GM19468 (cell line): ENCODE data around the gene TNFSF13.

ENCODE experiments used
- ATAC-seq: cut with Tn5 transposase; IDR thresholded peaks from one replicate; pipeline ENCODE4 v1.9.1; 2021; ENCODE audit warnings: mild to moderate bottlenecking, moderate library complexity, moderate number of reproducible peaks; ENCODE audit not compliant: unreplicated experiment; ENCODE audit errors: extremely low read depth

Gene TNFSF13

DNA sequence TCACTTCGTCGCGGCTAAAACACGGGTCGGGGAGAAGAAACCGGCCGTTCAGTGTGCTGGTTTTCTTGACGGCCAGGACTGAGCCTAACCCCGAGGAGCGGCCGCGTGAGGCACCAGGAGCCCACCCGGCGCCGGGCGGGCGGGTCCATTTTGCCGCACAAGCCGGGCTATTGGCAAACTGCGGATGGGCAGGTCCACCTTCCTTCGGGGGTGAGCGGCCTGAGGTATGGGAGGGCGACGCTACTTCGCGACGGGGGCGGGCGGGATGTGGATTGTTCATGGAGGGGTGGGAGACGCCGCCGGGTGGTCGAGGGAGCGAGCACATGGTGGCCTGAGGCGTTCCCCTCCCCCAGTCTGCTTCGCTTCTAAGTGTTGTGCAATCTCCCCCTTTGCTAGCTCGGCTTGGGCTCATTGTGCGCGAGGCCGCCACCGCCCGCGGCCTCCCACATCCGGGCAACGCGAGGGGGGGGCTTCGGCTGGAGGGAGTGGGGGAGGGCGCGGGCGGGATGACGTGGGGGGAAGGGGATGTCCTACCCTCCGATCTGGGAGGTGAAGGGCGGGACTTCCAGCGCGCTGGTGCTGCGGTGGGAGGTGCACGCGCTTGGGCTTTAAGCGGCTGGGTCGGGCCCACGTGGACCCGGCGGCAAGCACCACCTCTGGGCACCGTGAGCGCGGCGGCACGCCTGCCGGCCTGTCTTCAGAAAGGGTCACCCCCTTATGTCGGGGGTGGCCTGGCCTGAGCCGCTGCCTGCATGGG is 15.0 kb downstream of the TNFSF13 start:
- ATAC-seq, result no peak

DNA sequence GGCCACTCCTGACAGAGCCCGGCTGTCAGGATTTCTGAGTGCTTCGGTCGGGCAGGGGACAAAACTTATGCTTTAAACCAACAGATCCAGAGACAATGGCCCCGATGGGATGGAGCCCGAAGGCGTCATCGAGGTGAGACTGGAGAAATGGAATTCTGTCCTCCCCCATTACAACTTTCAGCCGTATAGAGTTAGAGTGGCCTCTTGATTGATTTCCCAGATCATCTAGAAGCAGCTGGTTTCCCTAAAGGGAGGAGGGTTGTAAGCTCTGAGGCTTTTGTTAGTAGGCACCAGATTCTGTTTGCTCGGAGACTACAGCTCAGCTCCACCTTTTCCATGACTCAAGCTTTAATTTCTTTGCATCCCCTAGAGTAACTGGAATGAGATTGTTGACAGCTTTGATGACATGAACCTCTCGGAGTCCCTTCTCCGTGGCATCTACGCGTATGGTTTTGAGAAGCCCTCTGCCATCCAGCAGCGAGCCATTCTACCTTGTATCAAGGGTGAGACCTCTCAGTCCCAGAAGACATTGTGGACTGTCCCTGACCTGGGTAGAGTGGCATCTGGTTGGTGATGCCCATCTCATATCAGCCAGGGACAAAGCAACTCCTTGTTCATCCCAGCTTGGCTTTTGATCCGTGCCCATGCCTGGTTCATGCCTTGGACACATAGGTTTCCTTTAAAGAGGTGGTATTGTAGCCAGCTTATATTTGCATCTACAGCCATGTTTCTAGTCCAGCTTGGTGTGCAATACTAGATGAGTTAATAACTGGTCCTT is 15.8 kb downstream of the TNFSF13 start:
- ATAC-seq, result no peak

DNA sequence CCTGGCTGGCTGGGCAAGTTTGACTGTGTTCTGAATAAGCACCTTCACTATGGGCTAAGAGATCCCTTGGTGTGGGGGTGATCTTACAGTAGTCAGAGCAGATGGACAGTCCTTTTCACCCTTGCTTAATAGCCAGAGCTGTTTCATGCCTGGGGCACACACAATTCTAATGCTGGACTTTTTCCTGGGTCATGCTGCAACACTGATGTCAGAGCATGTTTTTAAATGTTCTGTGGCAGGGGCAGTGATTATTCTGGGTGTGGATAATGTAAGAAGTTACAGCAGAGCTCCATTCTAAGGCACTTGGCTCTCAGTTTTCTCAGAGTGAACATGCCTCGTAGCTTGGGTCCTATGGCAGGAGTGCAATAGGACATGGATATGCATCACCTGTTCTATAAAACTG is 16.9 kb downstream of the TNFSF13 start:
- ATAC-seq, result no peak

DNA sequence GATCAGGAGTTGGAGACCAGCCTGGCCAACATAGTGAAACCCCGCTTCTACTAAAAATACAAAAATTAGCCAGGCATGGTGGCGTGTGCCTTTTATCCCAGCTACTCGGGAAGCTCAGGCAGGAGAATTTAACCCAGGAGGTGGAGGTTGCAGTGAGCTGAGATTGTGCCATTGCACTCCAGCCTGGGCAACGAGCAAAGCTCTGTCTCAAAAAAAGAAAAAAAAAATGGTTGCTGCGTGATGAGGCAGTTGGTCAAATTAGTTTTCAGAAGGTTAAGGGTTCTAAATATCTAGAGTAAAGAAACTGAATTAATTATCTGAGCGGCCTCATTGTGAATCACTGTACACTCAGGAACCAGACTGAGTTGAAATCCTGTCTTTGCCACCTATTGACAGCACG is 17.4 kb downstream of the TNFSF13 start:
- no peak for ATAC-seq

DNA sequence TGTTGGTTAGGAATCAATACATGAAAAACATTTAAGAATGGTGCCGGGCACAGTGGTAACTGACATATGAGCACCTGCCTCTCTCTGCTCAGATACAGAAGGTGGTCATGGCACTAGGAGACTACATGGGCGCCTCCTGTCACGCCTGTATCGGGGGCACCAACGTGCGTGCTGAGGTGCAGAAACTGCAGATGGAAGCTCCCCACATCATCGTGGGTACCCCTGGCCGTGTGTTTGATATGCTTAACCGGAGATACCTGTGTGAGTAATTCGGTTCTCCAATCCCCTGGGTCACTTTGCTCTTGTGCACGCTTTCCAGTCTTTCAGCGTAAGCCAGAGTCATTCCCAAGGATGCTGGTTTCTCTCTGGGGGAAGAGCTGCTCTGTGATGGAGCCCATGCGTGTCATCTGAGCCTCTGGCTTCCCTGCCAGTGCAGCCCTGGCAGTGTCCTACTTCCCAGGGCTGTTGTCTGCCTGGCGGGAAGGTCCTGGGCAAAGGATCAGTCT is 17.9 kb downstream of the TNFSF13 start:
- no peak for ATAC-seq

DNA sequence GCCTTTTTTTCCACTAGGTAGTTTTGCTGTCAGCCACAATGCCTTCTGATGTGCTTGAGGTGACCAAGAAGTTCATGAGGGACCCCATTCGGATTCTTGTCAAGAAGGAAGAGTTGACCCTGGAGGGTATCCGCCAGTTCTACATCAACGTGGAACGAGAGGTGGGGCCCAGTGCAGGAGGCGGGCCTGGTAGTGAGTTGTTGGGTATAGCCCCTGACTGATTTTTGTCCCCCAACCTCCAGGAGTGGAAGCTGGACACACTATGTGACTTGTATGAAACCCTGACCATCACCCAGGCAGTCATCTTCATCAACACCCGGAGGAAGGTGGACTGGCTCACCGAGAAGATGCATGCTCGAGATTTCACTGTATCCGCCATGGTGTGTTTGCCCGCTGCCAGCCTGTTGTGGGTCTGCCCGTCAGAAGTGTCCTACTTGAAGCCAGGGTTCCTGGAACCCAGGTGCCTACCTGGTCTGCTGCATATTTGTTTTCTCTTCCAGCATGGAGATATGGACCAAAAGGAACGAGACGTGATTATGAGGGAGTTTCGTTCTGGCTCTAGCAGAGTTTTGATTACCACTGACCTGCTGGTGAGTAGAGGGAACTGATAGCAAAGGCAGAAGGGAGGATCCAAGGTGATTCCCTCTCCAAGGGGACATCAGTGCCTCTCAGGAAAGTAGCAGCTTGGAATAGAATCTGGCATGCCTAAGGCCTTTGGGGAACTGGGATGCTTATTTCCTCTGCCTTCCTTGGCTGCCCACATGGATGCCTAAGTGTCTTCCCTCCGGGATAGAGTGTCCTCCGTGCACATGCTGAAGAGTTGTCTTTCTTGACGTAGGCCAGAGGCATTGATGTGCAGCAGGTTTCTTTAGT is 19.0 kb downstream of the TNFSF13 start:
- ATAC-seq, result no peak

DNA sequence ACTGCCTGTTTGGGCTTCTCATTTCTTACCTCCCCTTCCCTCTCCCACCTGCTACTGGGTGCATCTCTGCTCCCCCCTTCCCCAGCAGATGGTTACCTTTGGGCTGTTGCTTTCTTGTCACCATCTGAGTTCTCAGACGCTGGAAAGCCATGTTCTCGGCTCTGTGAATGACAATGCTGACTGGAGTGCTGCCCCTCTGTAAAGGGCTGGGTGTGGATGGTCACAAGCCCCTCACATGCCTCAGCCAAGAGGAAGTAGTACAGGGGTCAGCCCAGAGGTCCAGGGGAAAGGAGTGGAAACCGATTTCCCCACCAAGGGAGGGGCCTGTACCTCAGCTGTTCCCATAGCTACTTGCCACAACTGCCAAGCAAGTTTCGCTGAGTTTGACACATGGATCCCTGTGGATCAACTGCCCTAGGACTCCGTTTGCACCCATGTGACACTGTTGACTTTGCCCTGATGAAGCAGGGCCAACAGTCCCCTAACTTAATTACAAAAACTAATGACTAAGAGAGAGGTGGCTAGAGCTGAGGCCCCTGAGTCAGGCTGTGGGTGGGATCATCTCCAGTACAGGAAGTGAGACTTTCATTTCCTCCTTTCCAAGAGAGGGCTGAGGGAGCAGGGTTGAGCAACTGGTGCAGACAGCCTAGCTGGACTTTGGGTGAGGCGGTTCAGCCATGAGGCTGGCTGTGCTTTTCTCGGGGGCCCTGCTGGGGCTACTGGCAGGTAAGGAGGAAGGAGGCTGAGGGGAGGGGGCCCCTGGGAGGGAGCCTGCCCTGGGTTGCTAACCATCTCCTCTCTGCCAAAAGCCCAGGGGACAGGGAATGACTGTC is 20.7 kb downstream of the TNFSF13 start, which contains the start of gene CD68:
CD68 (plus strand) TSS at position 638 of the 833 bp plus-strand sequence; CDS start at position 678, 40 bp downstream.
- peak; percentile 42 for ATAC-seq

DNA sequence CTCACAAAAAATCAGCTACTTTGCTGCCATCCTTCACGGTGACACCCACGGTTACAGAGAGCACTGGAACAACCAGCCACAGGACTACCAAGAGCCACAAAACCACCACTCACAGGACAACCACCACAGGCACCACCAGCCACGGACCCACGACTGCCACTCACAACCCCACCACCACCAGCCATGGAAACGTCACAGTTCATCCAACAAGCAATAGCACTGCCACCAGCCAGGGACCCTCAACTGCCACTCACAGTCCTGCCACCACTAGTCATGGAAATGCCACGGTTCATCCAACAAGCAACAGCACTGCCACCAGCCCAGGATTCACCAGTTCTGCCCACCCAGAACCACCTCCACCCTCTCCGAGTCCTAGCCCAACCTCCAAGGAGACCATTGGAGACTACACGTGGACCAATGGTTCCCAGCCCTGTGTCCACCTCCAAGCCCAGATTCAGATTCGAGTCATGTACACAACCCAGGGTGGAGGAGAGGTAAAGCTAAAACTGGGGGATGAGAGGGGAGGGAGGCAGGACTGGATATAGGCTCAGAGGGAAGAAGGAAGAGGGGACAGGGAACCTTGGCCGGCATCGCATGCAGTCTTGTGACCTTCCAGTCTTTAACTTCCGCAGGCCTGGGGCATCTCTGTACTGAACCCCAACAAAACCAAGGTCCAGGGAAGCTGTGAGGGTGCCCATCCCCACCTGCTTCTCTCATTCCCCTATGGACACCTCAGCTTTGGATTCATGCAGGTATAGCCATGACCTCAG is 21.5 kb downstream of the TNFSF13 start:
- no peak for ATAC-seq

DNA sequence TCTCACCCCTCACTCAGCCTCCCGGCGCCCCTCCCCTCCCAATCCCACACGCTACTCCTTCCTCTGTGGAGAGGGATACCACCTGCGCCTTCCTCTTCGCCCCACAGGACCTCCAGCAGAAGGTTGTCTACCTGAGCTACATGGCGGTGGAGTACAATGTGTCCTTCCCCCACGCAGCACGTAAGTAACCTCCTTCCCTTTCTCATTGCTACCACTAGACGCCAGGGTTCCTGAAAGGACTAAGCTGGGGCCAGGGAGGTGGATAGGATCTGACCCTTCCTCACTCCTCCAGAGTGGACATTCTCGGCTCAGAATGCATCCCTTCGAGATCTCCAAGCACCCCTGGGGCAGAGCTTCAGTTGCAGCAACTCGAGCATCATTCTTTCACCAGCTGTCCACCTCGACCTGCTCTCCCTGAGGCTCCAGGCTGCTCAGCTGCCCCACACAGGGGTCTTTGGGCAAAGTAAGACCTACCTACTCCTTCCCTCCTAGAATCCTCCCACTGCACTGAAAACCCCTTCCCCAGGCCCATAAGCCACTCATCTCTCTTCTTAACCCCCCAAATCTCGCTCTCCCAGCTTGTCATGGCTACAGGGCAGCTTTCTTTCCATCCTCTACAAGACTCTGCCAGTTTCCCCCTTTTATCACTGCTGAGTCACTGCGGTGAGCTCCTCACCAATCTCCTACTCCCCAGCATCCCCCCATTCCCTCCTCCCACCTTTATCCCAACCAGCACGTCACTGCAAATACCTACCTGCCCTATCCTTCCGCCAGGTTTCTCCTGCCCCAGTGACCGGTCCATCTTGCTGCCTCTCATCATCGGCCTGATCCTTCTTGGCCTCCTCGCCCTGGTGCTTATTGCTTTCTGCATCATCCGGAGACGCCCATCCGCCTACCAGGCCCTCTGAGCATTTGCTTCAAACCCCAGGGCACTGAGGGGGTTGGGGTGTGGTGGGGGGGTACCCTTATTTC is 22.3 kb downstream of the TNFSF13 start:
- no peak for ATAC-seq

DNA sequence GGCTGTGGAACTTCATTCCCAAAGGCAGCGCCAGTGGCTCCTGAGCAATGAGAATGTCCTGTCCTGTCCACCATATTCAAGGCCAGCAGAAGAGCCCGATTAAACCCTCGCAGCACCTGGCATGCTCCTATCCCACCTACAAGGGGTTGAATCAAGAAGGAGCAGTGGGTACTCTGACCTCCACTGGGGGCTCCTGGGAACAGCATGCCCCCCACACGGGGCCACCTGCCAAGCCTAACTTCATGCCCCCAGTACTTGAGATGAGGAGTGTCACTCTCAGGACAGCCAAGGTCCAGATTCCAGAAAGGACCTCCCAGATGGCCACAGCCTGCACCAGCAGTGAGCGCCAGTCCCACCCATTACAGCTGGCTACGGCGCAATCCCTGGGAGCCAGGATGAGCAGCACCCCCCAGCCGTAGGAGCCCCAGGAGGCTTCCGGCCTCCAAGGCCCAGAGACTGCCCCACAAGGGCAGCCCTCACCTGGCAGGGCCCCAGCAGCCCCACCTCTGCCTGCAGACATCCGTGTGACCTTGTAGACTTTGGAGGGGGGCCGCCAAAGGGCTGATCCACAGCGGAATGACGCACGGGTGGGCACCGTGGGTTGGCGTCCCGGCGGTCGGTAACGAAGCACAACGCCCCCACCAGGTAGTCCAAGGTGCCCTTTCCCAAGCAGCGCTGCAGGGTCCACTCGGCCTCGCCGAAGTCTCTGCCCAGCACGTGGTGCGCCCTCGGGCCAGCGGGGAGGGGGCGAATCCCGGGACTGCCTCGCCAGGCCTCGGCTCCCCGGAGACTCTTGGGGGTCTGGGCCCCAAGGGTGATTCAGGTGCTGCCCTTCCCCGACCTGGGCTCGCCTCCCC is 24.1 kb downstream of the TNFSF13 start:
- no peak for ATAC-seq

DNA sequence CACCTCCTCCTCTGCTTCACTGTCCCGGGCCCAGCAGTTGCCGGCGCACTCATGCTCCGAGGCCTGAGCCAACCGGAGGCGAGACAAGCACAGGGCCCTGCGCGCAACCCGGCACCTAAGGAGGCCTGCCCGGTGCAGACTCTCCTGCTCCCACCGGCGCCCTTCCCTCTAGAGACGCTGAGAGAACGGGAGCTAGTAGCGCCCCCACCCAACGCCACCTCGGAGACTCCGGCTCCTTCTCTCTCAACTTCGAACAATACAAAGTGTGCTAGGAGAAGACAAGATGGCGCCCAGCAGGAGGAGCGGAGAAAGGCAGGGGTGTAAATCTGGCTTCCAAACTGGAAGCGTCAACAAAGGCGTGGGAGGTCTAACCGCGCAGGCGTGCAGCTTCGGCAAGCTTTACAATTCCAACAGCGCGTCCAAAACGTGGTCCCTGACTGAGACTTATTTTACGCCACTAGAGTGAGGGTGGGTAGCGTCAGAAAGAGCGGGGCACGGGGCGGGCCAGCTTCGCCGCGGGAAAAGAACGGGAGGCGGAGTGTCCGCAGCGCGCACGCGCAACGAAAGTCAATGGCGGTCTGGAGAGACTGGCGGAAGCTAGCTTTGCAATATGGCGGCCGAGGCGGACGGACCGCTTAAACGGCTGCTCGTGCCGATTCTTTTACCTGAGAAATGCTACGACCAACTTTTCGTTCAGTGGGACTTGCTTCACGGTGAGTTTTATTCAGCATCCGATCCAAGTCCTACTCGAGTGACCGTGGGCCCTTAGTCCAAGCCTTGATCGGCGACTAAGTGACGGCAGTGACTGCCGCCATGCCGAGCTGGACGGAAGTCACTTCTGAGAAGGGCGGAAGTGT is 24.9 kb downstream of the TNFSF13 start, which contains the start of gene MPDU1:
MPDU1 (plus strand) TSS at position 600 of the 857 bp plus-strand sequence; CDS start at position 611, 11 bp downstream.
- ATAC-seq, result peak; percentile 29

DNA sequence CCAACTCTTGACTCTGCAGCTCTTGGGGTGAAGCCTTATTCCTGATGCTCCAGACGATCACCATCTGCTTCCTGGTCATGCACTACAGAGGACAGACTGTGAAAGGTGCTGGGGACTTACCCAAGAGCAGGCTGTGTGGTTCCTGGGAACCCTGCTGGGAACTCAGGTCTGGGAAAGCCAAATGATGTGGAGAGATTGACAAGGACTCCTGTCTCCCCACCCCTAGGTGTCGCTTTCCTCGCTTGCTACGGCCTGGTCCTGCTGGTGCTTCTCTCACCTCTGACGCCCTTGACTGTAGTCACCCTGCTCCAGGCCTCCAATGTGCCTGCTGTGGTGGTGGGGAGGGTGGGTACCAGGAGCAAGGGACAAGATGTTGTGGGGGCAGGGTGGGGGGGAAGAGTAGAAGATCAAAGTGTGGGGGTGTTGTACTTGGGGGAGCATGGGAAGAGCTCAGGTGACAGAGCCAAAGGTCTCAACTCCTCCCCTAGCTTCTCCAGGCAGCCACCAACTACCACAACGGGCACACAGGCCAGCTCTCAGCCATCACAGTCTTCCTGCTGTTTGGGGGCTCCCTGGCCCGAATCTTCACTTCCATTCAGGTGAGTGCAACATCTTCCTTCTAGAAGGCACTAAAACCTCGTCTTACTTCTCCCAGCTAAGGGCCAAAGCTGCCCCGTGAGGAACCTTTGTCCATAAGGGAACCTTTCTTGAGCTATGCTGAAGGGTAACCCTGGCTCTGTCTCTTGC is 28.3 kb downstream of the TNFSF13 start:
- ATAC-seq, result no peak

DNA sequence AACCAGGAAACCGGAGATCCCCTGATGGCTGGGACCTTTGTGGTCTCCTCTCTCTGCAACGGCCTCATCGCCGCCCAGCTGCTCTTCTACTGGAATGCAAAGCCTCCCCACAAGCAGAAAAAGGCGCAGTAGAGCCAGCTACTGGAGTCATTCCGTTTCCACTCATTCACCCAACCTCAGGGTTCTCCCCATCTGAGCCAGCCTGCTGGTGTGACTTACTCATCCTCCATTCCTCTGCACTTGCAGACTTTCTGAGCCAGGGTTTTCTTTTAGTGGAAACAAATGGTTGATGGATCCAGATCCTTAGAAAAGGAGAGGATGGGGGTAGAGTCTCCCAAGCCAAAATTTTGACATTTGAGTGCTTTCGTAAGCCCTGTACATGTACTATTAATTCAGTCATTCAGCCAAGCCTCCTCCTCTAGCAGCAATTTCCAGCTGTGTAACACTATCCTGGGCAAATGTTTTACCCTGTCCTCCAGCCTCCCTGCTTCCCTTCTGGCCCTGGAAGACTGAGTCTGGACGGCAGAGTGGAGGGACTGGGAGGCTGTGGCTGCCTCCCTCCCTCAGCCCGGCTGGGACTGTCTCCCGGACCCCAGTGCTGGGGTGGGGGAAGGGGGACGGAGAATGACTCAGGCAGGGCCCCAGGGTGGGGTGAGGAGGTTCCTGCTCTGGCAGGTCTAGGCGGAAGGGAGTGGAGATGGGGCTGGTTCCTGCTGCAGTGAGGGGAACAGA is 29.0 kb downstream of the TNFSF13 start:
- ATAC-seq, result no peak

DNA sequence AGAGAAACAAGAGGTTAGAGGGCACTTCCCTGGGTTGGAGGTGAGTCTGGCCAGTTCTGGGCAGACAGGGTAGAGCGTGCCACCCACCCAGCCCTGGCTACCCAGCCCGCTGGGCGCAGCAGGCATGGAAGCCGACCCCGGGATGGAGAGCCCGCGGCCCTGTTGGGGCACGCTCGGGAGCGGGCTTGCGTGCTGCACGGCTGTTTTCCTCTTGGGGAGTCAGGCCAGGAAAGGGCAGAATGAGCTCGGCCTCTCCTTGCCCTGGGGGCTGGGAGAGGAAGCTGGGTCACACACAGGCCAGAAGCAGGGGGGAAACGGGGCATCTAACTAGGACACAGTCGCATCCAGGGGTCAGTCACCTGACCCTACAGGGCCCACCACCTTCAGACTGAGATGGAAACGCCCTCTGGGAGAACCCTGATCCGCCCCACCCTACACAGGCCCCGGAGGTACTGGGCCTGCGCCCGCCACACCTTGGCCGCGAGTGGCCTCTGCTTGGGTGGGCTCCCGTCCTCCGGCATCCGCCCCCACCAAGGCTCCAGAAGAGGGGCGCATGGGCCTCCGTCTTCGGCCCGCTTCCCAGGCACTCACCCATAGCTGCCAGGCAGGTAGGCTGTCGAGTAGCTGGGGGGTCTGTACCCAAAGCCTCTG is 30.1 kb downstream of the TNFSF13 start:
- no peak for ATAC-seq
